ENCODE measurements around the gene PDE10A. TPM values are rescaled to one million over a fixed set of nuclear protein-coding genes. Genes with fewer than 3 reads are reported as not detected.
A peak's percentile ranks its signal among the peaks of the same experiment; 100 is the strongest.

The PDE10A gene
- total and polyA plus RNA-seq, 2 of the 4 experiments (the other 2 are of a cell fraction), result 3.4 to 12.4 TPM

DNA sequence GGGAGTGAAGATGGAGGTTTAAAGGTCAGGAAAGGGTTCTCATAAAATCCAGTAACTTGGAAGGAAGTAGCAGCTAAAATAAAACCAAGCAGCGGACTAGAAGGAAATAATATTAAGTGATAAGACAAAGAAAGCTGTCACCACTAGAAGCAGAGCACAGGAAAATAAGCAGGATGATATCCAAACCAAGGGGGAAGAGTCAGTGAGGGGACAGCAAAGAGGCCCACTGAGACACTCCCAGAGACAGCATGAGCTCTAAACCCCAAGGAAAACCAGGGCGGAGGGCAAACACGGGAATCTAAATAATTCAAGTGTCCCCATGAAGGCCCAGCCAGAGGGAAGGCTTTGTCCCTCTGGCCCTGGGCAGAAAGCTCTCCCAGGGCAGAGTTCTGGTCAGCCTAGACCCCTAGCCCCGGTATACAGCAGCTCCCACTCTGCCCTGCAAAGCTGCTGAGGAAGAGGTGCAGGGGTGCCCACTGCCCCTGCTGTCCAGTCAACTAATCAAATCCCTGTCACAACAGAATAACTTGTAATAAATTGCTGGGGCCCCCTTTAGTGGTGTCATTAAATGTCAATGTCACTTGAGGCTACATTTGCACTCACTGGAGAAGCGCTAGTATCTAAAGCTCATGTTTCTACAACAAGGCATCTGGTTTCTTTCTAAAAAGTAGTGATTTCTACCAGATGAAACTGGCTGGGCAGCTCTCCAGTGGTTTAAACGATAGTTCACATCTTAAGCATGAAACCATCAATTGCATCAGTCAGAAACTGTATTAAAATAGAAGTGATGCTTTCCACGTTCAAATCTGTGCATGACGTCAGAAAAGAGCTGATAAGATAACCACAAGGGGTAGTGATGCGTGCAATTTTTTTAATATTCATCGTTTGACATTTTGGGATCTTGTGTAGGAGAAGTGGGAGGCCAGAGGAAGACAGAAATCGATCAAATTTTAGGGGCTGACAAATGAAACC is 13.6 kb downstream of the PDE10A start:
- Histone ChIP-seq H4K91ac (ENCODE audit: insufficient read depth, low read depth, low read length) (no peak overlapping the region), H3K23ac (ENCODE audit: low read depth, low read length) (no peak overlapping the region), H2BK15ac (ENCODE audit: low read depth, low read length) (no peak overlapping the region), H2BK20ac (ENCODE audit: low read depth, low read length) (no peak overlapping the region), H3K27me3 (ENCODE audit: control insufficient read depth, insufficient read depth, low read length) (no peaks in the 10 kb centered on the region), H3K27ac (ENCODE audit: insufficient read depth, low read length) (peak overlapping the region; percentile 2; the same call in 1 of the 2 replicates), H3K79me1 (ENCODE audit: low read depth in 1 of 2, low read length in 2 of 2) (peaks cover 45 to 46% of the 10 kb centered on the region in 2 experiments), H3K4me1 (ENCODE audit: control insufficient read depth, insufficient read depth, low read length) (peaks cover 10% of the 10 kb centered on the region), H2BK120ac (ENCODE audit: low read depth, low read length) (no peak overlapping the region), H2AFZ (replicated peaks; ENCODE audit: low read length, poor library complexity) (no peak overlapping the region), H4K5ac (ENCODE audit: low read depth, low read length) (no peak overlapping the region), H3K14ac (replicated peaks; ENCODE audit: low read depth, low read length) (no peak overlapping the region), H3K56ac (ENCODE audit: extremely low read depth, insufficient read depth, low read length) (no peak overlapping the region), H3K18ac (ENCODE audit: low read depth, low read length) (no peak overlapping the region; the same call in 1 of the 2 replicates), H3K4me3 (ENCODE audit: insufficient read depth, low read depth, low read length) (no peak overlapping the region), H4K8ac (ENCODE audit: low read depth in 2 of 2, low read length in 2 of 2) (no peak overlapping the region), H2AK9ac (replicated peaks; ENCODE audit: low read depth, low read length, poor library complexity) (no peak overlapping the region), H3K9ac (ENCODE audit: low read depth, low read length) (no peak overlapping the region; the same call in 1 of the 2 replicates), H2BK5ac (ENCODE audit: low read depth, low read length, poor library complexity, severe bottlenecking) (no peak overlapping the region), H3K4me2 (ENCODE audit: low read depth, low read length) (no peak overlapping the region), H3K36me3 (ENCODE audit: control insufficient read depth, insufficient read depth, low read length) (peaks cover under 1% of the 10 kb centered on the region; the same call in 1 of the 2 replicates), H2AK5ac (ENCODE audit: low read depth, low read length) (no peak overlapping the region), H4K20me1 (ENCODE audit: insufficient read depth, low read length) (peaks cover 12% of the 10 kb centered on the region), H3K4ac (ENCODE audit: low read depth, low read length) (no peak overlapping the region), H3K9me1 (ENCODE audit: insufficient read depth, low read length) (0 out of 2 replicates have a peak, but pooled peaks cover 6% of the 10 kb centered on the region), H3K9me3 (ENCODE audit: control insufficient read depth, insufficient read depth, low read length) (no peaks in the 10 kb centered on the region)
- TF ChIP-seq, protein P1, sequence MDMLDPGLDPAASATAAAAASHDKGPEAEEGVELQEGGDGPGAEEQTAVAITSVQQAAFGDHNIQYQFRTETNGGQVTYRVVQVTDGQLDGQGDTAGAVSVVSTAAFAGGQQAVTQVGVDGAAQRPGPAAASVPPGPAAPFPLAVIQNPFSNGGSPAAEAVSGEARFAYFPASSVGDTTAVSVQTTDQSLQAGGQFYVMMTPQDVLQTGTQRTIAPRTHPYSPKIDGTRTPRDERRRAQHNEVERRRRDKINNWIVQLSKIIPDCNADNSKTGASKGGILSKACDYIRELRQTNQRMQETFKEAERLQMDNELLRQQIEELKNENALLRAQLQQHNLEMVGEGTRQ (IDR thresholded peaks at IDR 0.05; ENCODE audit: low read depth, low read length), result no peak
- TF ChIP-seq CEBPB (IDR thresholded peaks at IDR 0.05; ENCODE audit: low read depth, low read length), result peak; percentile 50; the same call in 1 of the 2 replicates
- peak; percentile 93 for DNase-seq
- ChIA-PET CTCF (interaction anchor here (0.7 kb wide), 1 partner anchor 45 kb away, joined by 5 read pairs; no protein-coding TSS in a partner anchor), POLR2A (ENCODE audit: unreplicated experiment) (no interaction called here)
- BruUV-seq (replicated peaks), result no TSS peak
- 40% methylated on average over 1 of the region's 11 CpGs; no CpG with 5 or more reads in 1 of the 2 experiments for WGBS, 2 experiments (ENCODE audit: extremely low coverage in 2 of 2, insufficient read length in 1 of 2)
- in situ Hi-C loops (cut with MboI; ENCODE audit: low sequenced_read_pairs), result no loop called here
- peak; percentile 53 for ATAC-seq (ENCODE audit: low read depth)
- dilution Hi-C loops (cut with HindIII; ENCODE audit: low sequenced_read_pairs, unreplicated experiment), result no loop called here
- intact Hi-C loops (cut with micrococcal nuclease), result no loop called here
